Glomerular endothelial cell (primary cell): ENCODE measurements around the gene HOXC12. TPM values are rescaled to one million over a fixed set of nuclear protein-coding genes. Genes with fewer than 3 reads are reported as not detected.

Experiments used
- DNase-seq: peaks from one replicate; pipeline ENCODE4 v3.0.0-alpha.2; 2011; ENCODE audit warnings: low read depth, low spot score; ENCODE audit errors: extremely low read depth
- total RNA-seq: library from RNA; depleted of rRNA; stranded (reverse); fragments of >200 nt; gene quantifications from 2 replicates; pipeline ENCODE4 v1.2.3, GENCODE V29; 2015

Gene HOXC12
- total RNA-seq, 1 donor from 2014 or later: not detected

DNA sequence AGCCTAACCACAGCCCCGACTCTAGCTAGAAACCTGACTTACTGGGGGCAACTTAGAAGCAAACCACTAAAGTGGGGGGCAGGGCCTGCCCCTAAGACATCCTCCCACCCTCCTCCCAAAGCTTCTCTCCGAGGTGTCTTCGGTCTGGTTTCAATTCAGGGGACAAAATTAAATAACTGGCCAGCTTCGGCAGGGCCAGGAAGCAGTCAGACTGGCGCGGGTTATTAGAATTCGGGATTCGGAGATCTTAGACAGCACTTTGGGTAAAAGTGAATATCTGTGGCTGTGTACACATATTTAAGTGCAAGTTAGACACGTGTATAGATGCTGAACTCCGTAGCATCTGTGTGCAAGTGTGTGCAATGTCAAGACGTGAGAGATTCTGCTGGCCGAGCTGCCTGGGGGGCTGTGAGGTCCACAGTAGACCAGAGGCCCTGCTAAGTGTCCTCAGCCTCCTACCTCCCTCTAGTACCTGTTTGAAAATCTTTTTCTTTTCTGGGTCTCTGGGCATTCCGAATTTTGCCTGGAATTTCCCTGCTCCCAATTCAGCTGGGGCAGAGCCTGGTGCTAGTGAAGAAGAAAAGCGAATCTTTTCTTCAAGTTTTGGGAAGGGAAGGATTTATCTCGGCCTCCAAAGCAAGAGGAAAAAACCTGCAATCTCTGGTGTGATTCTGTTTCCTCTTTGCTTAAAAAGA, 26.2 kb downstream of the HOXC12 start:
- DNase-seq: no peak

DNA sequence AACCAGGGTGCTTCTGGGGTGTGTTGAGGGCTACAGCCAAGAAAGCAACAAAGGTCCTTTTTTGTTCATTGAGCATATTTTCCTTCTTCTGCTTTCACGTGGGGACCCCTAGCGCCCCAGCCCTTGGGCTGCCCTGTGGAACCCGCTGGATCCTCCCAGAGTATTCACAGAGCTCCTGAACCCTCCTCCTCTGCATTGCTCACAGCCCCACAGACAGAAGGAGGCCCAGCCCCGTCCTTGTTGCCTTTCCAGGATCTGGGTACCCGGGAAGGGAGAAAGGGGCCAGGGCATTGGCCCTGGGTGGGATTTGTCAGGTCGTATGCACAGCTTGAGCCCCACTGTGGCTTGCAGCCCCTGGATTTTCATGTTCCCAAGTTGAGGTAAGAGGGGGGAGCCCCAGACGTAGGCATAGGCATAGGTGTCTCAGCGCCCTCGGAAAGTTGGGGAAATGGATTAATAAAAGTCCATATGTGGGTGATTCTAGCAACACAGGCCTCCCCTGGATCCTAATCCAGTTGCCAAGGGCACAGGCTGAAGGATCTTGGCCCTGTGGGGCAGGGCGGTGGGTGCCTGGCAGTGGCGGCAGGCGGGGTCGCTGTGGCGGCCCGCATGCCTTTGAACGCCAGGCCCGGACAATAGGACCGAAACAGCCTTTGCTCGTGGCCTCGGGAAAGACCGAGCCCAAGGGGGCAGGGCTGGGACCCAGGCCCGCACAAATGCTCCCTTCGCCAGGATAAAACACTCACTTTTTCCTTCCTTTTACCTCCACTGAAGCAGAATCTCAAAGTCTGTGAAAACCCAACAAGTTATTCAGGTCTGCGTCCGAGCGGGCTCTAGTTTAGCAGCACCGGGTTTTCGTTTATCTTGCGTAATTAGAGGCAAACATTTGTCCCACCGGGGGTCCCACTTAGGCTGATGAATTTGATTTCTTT, 27.2 kb downstream of the HOXC12 start:
- no peak for DNase-seq

DNA sequence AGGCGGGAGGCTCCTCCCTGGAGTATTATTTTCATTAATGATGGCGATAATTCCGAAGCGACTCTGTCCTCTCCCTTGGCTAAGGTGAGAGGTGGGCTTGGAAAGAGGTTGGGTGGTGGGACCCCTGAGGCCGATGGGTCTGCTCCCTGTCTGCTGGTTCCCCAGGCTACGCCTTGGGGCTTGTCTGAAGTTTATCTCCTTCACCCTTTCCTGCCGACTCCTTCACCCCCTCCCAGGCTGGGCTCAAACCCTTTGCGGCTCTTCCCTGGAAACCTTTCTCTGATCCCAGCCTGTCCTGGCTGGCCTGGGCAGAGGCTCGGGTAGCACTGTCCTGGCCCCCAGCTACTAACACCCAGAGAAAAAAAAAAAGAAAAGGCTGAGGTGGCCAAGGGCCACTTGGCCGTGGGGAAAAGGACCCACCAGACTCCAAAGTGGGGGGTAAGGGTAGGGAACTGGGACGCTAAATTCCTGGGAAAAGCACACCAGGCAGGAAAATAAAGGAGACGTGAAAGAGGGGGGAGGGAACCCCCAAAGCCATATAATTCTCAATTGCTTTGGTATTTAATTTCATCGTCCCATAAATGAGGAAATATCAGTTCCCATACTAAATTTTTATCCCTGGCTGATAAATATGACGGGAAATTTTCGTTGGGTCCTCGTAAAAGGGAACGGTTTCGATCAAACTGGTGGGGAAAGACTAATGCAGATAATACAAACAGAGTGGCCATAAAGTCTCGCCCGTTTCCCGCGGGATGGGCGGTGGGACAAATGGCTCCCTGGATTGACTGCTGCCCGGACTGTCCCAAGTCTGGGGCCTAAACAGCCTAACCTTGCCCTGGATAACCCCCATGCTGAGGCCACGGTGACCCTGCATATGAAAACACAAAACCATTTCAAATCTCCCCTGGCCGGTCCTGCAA, 28.2 kb downstream of the HOXC12 start:
- no peak for DNase-seq

DNA sequence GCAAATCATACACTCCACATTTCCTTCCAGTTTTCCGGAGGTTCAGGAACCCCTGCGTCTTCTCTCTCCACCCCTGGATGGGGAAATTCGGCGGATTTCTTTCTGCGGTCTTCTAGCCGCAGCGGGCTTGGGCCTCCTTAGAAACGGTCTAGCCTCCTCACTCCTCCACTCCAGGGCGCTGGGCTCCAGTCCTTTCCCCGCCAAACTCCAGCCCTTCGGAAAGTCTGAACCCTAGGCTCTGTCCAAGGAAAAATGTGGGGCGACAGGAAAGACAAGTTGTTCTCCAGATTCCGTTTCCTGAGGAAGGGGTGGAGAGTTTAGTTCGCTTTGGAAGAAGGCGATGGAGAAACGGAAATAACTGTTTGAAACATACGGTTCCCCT, 28.9 kb downstream of the HOXC12 start:
- DNase-seq: no peak

DNA sequence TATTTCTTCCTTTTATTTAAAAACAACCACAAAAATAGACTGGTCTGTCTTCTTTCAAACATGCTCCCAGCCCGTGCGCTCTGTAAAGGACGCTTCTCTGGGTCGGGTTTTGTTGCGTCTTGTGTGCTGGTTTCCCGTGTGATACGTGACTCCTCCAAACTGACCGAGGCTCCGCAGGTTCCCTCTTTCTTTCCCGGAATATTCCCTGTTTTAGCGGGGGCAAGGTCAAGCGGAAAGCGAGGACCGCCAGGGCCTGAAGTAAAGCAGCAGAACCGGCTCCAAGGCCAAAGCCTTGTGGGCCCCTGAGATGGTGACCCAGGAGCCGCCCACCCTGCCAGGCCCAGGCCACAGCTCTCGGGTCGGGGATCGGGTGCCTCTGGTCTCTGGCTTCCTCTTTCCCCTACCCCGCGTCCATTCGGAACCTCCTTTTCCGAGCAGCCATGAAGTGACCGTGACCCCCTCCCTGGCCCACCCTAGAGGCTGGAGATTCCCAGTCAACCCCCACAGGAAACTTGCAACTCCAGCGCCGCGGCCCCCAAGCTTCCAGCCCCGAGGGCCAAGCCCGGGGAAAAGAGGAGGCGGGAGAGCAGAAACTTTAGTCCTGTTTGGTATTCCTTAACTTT, 29.4 kb downstream of the HOXC12 start:
- DNase-seq: no peak

DNA sequence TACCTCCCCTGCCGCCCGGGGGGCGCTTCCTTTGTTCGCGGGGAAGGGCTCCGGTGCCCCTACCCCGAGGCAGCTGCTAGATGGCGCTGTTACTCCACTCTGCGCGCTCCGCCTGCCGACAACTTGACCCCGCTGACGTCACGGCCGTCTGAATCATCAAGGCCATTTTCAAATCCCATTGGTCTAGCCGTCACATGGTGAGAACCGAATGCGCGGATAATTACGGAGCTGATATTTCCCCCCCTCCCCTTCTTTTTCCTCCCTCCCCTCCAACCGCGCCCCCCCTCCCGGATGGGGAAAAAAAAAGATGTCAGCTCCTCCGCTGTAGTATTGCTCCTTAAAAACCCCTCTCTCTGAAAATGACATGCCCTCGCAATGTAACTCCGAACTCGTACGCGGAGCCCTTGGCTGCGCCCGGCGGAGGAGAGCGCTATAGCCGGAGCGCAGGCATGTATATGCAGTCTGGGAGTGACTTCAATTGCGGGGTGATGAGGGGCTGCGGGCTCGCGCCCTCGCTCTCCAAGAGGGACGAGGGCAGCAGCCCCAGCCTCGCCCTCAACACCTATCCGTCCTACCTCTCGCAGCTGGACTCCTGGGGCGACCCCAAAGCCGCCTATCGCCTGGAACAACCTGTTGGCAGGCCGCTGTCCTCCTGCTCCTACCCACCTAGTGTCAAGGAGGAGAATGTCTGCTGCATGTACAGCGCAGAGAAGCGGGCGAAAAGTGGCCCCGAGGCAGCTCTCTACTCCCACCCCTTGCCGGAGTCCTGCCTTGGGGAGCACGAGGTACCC, 30.4 kb downstream of the HOXC12 start, which contains the start of gene HOXC10:
Gene HOXC10, plus strand, starts transcription at position 246 of the 791 bp plus-strand sequence. Its CDS starts 114 bp downstream, at position 360.
- DNase-seq: peak; percentile 45

DNA sequence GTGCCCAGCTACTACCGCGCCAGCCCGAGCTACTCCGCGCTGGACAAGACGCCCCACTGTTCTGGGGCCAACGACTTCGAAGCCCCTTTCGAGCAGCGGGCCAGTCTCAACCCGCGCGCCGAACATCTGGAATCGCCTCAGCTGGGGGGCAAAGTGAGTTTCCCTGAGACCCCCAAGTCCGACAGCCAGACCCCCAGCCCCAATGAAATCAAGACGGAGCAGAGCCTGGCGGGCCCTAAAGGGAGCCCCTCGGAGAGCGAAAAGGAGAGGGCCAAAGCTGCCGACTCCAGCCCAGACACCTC, 30.9 kb downstream of the HOXC12 start:
- DNase-seq: no peak

DNA sequence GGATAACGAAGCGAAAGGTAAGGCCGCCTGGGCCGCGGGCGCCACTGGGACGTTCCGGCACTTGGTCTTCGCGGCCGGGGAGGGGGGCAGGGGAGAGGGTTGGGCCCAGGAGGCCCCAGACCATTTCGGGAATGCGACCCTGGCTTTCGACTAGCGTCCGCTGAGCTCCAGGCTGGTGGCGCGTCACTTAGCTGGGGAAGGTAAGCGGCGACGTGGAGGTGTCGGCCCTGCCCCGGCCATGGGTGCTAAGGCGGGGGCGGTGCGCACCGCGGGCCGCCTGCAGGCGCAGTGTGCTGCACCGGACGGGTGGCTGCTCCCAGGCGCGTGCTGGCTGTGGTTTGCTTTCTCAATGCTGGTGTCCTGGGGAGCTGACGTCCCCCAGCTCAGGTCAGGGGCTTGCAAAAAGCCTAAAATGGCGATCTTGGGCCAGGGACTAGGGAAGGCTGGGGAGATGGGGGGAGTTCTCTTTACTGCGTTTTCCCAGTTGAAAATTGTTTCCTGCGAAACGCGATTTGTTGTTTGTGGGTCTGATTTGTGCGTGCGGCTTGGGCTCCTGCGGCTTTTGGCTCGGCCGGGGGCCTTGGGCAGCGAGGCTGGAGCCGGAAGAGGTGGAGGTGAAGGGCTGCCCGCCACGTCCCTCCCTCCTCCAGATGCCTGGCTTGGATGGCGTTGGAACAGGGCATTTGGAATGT, 31.4 kb downstream of the HOXC12 start:
- DNase-seq: no peak

DNA sequence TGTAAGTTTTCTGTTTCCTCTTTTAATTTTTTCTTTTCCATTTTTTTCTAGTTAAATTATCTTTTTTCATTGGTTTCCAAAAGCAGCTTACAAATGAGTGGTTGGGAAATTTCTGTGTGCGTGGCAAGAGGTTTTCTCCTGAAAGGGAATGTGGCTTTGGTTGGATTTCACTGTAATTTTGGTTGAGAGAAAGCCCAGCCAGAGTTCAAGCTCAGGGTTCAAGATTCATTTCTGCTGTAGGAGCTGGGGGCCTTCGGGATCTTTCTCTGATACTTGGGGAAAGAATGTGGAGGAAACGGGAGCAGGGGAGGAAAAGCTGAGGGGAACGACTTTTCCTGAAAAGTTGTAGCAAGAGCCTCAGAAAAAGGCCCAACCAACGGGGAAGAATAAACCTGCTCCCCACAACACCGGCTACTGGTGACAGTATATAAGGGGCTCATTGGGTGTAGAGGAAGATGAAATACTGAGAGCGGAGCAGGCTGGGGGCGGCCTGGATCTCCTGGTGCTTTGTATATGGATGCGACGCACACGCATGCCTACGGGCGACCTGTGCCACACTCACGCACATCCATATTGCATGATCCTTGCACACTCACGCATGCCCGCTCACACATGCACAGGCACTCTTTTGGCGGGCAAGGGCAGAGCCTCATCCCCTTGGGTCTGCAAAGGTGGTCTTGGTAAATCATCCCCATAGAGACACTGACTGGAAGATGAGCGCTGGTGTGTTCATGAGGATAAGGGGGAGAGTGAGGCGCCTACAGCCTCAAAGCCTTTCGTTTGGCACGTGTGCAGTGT, 32.2 kb downstream of the HOXC12 start:
- no peak for DNase-seq

DNA sequence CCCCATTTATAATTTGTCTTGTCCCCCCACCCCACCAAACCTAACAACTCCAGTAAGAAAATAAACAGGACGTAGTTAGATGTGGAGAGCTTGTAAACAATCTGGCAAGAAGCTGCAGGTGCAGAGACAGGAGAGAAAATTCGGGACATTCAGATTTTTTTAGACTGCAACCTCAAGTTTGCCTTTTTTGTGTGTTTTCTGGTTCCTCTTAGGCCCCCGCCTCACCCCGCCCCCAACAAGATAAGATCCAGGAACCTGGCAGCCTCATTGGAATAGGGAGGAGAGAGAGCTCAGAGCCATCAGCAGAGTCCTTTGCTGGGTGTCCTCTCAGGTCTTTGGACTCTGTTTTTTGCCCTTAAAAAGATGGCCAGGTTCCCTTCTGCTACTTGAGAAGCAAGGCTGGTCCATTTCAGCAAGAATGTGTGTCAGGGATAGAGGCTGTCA, 33.1 kb downstream of the HOXC12 start:
- DNase-seq: no peak

DNA sequence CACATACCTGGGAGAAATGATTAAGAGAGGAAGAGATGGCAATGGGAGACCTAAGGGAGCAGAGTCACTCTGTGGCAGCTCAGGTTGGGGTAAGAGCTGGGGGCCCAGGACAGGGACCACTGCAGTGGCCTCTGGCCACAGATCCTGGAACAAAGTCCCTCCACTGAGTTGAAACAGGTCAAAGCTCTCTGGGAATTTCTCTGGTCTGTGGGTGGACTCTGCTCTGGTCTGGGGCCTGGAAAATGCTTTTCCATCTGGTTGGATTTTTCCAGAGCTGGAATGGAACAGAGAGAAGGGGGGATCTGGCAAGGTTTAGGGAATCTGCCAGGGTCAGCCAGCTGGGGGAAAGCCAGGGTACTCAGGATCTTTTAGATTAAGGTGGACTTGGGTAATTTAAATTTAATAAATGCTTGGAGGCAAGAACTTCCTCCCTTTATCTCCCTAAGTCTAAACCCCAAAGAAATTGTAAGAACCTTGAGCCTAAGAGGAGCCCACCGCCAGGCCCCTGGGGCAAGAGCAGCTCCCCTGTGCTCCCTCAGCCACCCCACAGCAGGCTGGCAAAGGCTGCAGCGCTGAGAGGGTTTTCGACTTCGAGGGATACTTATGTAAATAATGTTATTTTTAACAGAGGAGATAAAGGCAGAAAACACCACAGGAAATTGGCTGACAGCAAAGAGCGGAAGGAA, 34.0 kb downstream of the HOXC12 start:
- DNase-seq: no peak

DNA sequence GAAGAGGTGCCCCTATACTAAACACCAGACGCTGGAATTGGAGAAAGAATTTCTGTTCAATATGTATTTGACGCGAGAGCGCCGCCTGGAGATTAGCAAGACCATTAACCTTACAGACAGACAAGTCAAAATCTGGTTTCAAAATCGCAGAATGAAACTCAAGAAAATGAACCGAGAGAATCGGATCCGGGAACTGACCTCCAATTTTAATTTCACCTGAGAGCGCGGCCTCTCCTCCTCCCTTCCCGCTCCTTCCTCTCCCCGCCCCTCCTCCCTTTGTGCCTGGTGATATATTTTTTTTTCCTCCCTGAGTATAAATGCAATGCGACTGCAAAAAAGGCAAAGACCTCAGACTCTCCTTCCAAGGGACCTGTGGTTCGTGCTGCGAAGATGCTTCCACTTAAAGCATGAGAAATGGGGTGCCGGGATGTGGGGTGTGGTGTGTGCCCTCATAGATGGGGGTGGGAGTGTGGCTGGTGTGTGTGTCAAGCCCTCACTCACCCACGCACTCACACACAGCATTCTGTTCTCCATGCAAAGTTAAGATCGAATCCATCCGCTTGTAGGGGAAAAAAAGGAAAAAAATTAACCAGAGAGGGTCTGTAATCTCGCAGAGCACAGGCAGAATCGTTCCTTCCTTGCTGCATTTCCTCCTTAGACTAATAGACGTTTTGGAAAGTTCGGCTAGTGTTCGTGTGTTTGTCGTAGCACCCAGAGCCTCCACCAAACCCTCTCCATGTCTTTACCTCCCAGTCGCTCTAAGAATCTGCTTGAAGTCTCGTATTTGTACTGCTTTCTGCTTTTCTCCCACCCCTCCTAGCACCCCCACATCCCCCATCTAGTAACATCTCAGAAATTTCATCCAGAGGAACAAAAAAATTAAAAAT, 34.8 kb downstream of the HOXC12 start:
- DNase-seq: no peak

DNA sequence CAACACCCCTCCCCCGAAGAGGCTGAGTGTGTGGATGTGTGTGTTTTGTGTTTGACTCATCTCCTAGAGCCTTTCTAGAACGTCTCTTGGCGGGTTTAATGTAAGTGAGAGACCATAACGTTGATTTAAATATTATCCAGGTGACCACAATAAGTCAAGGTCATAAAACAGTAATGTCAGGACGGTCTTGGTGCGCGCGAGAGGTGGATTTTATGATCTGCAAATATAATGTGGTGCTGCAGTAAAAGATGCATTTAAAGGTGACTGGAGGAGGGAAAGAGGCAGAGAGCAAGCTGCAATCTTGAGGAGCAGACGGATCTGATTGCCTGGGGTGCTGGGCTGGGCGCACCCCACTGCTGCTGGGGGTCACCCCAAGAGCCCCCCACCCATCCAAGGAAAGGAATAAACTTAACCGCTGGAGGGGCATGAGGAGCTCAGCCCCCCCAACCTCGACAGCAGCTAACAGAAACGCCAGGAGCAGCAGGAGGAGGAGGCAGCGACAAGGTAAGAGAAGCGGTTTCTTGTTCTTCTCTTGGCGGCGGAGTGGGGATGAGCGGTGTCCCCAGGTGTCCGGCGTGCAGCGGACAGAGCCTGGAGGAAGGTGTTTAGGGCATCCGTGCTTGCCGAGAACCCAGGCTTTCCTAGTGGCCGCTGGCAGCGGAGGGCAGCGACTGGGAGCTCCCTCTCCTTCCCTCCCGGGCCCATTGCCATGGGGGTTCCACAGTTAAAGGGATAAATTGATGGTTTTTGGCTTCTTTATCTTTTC, 35.8 kb downstream of the HOXC12 start:
- DNase-seq: no peak

DNA sequence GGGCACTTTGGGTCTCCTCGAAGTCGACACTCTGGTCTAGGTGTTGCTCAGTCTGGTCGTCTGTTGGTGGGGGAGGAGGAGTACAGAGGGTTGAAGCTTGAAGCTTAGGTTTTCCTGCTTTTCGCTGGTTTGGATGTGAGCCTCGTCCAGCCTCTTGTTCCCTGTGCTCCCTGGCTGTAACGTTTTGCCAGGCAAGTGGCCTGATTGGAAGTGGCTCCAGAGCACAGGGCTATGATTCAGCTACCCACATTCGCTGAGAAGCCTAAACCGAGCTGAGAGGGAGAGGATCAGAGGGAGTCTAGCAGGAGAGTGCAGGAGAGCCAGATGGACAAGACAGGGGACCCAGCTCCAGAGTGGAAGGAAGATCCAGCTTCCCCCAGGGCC, 36.4 kb downstream of the HOXC12 start:
- no peak for DNase-seq

DNA sequence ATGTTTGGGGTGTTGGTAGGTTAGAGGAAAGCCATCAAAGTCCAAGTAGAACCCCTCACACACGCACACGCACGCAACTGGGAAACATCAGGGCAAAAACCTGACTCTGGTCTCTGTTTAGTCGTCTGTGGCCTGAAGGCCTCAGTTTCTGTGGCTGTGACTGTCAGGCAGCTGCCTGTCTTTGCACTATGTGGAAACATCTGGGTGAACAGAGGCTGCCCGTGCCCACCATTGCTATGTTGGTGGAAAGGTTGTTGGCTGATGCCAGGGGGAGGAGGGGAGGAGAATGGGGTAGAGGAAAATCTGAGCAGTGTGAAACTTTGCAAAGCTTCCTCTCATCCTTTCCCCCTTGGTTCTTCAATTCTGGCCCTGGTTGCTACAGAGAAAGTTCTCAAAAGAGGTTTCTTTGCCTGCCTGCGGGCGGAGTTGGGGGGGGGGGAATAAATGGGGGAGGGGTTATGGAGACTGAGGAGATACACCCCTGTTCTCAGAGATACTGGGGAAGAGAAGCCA, 37.7 kb downstream of the HOXC12 start:
- DNase-seq: no peak
